ENCODE measurements around the gene EAF1. TPM values are rescaled to one million over a fixed set of nuclear protein-coding genes. Genes with fewer than 3 reads are reported as not detected.

Gene EAF1
- total and polyA plus RNA-seq, 7 donors = 7.2 to 17.8 (median 11.8) TPM

DNA sequence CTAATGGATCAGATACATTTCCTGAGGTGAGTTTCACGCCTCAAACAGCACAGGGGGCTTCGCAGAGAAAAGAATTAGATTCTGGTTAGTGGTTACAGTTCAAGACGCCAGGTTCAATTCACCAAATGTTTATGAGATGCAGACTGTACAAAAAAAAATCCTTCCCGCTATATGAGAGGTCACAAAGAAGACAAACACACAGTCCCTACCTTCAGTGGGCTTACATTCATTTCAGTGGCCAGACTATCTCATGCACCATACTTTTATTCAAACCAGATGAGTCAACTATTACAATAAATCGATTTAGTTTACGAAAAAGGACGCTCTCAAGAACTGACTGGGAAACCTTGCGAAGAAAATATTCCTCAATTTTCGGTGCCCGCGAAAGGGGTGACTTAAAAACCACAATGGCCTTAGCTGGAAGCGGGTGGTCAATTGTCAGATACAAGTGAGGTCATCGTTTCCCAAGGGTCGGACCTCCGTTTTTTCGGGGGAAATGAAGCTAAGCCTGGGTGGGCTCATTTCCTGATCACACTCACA lies 749 bp upstream of the EAF1 start:
- peaks cover 0 to 50% (median 6%) of the 10 kb centered on the region in 4 donors for H3K36me3 ChIP-seq
- peaks cover 0 to 39% (median 35%) of the 10 kb centered on the region in 4 donors for H3K4me1 ChIP-seq
- H3K4me3 ChIP-seq = peak overlapping the region; percentile 82 to 95 (median 94)
- no peak for DNase-seq
- 48 to 57% methylated on average over 16 of the region's 16 CpGs for WGBS, 2 donors
- H3K27me3 ChIP-seq = no peaks in the 10 kb centered on the region
- intact Hi-C loops (cut with DNase I) = loop anchor here (2.0 to 5.0 kb wide), 2 partner anchors 130 to 329 kb away; partner anchors contain the start of gene RBSN
- TF ChIP-seq, protein P1, sequence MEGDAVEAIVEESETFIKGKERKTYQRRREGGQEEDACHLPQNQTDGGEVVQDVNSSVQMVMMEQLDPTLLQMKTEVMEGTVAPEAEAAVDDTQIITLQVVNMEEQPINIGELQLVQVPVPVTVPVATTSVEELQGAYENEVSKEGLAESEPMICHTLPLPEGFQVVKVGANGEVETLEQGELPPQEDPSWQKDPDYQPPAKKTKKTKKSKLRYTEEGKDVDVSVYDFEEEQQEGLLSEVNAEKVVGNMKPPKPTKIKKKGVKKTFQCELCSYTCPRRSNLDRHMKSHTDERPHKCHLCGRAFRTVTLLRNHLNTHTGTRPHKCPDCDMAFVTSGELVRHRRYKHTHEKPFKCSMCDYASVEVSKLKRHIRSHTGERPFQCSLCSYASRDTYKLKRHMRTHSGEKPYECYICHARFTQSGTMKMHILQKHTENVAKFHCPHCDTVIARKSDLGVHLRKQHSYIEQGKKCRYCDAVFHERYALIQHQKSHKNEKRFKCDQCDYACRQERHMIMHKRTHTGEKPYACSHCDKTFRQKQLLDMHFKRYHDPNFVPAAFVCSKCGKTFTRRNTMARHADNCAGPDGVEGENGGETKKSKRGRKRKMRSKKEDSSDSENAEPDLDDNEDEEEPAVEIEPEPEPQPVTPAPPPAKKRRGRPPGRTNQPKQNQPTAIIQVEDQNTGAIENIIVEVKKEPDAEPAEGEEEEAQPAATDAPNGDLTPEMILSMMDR (IDR thresholded peaks at IDR 0.05) = no peak
- TF ChIP-seq POLR2A (IDR thresholded peaks at IDR 0.05) (no peak), POLR2AphosphoS5 (IDR thresholded peaks at IDR 0.05) (no peak), EP300 (IDR thresholded peaks at IDR 0.05) (no peak)
- H3K9me3 ChIP-seq = no peaks in the 10 kb centered on the region
- peak overlapping the region; percentile 83 to 84 (median 84) for H3K27ac ChIP-seq

GRCh38 chr3:15427981-15428380 lies 583 bp downstream of the EAF1 start:
- H3K4me1 ChIP-seq = peaks cover 0 to 39% (median 35%) of the 10 kb centered on the region in 4 donors
- H3K27me3 ChIP-seq = no peaks in the 10 kb centered on the region
- DNase-seq = no peak
- H3K4me3 ChIP-seq = peak overlapping the region; percentile 82 to 95 (median 94)
- TF ChIP-seq POLR2A (IDR thresholded peaks at IDR 0.05) = no peak
- no peak for TF ChIP-seq POLR2AphosphoS5 (IDR thresholded peaks at IDR 0.05)
- TF ChIP-seq, protein P1 (IDR thresholded peaks at IDR 0.05) = no peak
- TF ChIP-seq EP300 (IDR thresholded peaks at IDR 0.05) = no peak
- intact Hi-C loops (cut with DNase I) = loop anchor here (2.0 to 5.0 kb wide), 2 partner anchors 129 to 331 kb away; partner anchors contain the start of gene RBSN
- no peaks in the 10 kb centered on the region for H3K9me3 ChIP-seq
- H3K36me3 ChIP-seq = peaks cover 0 to 49% (median 4%) of the 10 kb centered on the region in 4 donors
- H3K27ac ChIP-seq = peak overlapping the region; percentile 83 to 84 (median 84)
- 1% methylated on average over 11 of the region's 11 CpGs for WGBS, 2 donors

GRCh38 chr3:15428539-15428938 lies 1.1 kb downstream of the EAF1 start:
- Histone ChIP-seq H3K27ac (peak overlapping the region in 2 of 4 donors; percentile 84), H3K36me3 (peaks cover 0 to 49% (median 3%) of the 10 kb centered on the region in 4 donors), H3K4me3 (peak overlapping the region in 3 of 4 donors; percentile 82 to 95 (median 92)), H3K4me1 (peaks cover 0 to 39% (median 35%) of the 10 kb centered on the region in 4 donors), H3K27me3 (no peaks in the 10 kb centered on the region), H3K9me3 (no peaks in the 10 kb centered on the region)
- DNase-seq = no peak
- WGBS, 2 donors = 4 to 22% methylated on average over 9 of the region's 9 CpGs
- TF ChIP-seq POLR2AphosphoS5 (IDR thresholded peaks at IDR 0.05) (peak in 1 of 4 donors; percentile 24), EP300 (IDR thresholded peaks at IDR 0.05) (no peak)
- intact Hi-C loops (cut with DNase I) = loop anchor here (5.0 kb wide), 1 partner anchor 331 kb away; the partner anchor contains the start of gene RBSN

DNA sequence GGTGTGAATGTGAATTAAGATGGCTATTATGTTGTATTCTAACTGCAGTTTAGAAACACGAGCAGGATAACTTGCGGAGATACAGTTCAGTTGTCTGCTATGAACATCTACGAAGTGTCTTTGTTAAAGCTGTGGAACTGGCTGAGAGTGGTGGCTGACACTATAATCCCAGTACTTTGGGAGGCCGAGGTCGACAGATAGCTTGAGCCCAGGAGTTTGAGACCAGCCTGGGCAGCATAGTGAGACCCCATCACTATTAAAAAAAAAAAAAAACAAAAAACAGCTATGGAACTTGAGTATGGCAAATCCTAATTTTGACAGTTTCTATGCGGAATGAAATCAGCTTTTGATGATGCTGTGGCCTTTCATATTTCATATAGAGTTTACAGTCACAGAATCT lies 1.7 kb downstream of the EAF1 start:
- TF ChIP-seq POLR2A (IDR thresholded peaks at IDR 0.05) (no peak), POLR2AphosphoS5 (IDR thresholded peaks at IDR 0.05) (no peak), EP300 (IDR thresholded peaks at IDR 0.05) (no peak)
- TF ChIP-seq, protein P1 (IDR thresholded peaks at IDR 0.05) = no peak
- no peak for DNase-seq
- peak overlapping the region in 1 of 4 donors; percentile 92 for H3K4me3 ChIP-seq
- peaks cover 0 to 49% (median 2%) of the 10 kb centered on the region in 4 donors for H3K36me3 ChIP-seq
- peak overlapping the region in 1 of 4 donors; percentile 84 for H3K27ac ChIP-seq
- intact Hi-C loops (cut with DNase I) = loop anchor here (5.0 kb wide), 1 partner anchor 332 kb away; the partner anchor contains the start of gene RBSN
- H3K4me1 ChIP-seq = peaks cover 0 to 39% (median 35%) of the 10 kb centered on the region in 4 donors
- WGBS, 2 donors = 78 to 87% methylated on average over 6 of the region's 6 CpGs
- H3K27me3 ChIP-seq = no peaks in the 10 kb centered on the region
- no peaks in the 10 kb centered on the region for H3K9me3 ChIP-seq

DNA sequence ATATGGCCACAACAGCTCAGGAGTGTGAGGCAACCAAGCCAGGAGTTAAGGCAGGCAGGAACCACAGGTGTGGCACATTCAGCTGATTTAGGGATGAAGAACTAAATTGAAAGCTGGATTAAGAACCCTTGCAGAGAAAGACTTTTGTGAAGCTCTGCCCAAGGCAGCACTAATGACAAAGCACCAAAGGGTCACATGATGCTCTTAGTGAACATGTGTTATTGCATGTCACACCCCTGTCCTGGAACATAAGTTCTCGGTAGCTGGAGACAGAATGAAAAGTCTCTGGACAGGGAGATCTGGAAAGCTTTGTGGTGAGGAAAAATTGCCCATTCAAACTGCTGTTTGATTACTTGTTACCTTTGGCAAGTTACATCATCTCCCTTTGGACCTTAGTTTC lies 3.2 kb downstream of the EAF1 start:
- no peaks in the 10 kb centered on the region for H3K27me3 ChIP-seq
- intact Hi-C loops (cut with DNase I) = no loop called here
- H3K36me3 ChIP-seq = peaks cover 0 to 52% (median 17%) of the 10 kb centered on the region in 4 donors
- no peak for DNase-seq
- H3K4me3 ChIP-seq = no peak overlapping the region
- 48 to 76% methylated on average over 1 of the region's 1 CpG for WGBS, 2 donors
- no peak for TF ChIP-seq POLR2A (IDR thresholded peaks at IDR 0.05)
- TF ChIP-seq EP300 (IDR thresholded peaks at IDR 0.05) = no peak
- no peak for TF ChIP-seq POLR2AphosphoS5 (IDR thresholded peaks at IDR 0.05)
- TF ChIP-seq, protein P1 (IDR thresholded peaks at IDR 0.05) = no peak
- no peaks in the 10 kb centered on the region for H3K9me3 ChIP-seq
- H3K27ac ChIP-seq = no peak overlapping the region
- H3K4me1 ChIP-seq = peaks cover 0 to 33% (median 29%) of the 10 kb centered on the region in 4 donors
